GM19238 (cell line): Measurements from ENCODE around the gene ADAMTS18.
"Not testable (repeated sequence)": the region's sequence is repeated elsewhere in the genome, so short reads cannot be mapped to it uniquely, and the experiment has no call there.

Experiments used
- DNase-seq: peaks from one replicate; pipeline ENCODE4 v3.0.0; 2011; ENCODE audit warnings: low spot score; ENCODE audit not compliant: insufficient read length

Gene ADAMTS18

GRCh38 chr16:77282345-77282744 is 152.5 kb downstream of the ADAMTS18 start:
- no peak for DNase-seq

DNA sequence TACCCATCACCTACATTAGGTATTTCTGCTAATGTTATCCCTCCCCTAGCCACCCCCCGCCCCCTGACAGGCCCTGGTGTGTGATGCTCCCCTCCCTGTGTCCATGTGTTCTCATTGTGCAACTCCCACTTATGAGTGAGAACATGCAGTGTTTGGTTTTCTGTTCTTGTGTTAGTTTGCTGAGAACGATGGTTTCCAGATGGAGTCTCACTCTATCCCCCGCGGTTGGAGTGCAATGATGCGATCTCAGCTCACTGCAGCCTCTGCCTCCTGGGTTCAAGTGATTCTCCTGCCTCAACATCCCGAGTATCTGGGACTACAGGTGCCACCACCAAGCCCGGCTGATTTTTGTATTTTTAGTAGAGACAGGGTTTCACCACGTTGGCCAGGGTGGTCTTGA is 155.5 kb downstream of the ADAMTS18 start:
- DNase-seq = not testable (repeated sequence)

DNA sequence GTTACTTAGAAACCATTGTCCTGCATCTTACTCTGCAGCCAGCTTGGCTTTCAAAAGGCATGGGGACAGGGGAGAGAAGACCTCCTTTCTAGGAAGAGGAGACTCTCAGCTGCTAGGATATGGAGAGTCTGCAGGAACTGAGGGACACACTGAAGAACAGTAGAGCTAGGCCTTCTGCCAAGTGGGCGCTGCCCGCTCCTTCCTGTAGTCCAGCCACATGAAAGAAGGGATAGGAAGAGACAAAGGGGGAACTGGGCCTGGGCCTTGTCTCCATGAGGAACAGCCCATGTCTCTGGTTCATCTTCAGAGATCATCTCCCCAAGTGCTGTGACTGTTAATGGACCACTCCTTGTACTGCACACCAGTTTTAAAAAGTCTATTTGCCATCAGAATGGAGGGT is 157.3 kb downstream of the ADAMTS18 start:
- no peak for DNase-seq

GRCh38 chr16:77277141-77277540 is 157.7 kb downstream of the ADAMTS18 start:
- DNase-seq = no peak

DNA sequence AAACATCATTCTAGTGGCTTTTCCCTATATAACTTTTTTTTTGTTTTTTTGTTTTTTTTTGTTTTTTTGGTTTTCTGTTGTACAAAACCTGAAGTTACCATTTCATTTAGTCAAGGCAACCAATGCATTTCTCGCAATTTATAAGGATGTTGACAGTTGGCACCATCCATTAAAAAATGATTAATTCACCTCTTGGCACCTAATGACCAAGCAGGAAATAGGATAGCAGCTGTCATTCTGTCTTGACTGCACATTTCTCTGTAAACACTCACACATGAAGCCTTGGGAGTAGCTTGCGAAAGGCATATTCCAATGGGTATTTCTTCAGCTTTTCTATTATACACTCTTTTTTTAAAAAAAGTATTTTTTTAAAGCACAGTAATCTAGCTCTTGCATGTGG is 158.2 kb downstream of the ADAMTS18 start:
- DNase-seq = no peak

GRCh38 chr16:77275303-77275702 is 159.5 kb downstream of the ADAMTS18 start:
- DNase-seq = not testable (repeated sequence)

- DNase-seq = no peak
Observed at GRCh38 chr16:77273815-77274214, 161.0 kb downstream of the ADAMTS18 start.

DNA sequence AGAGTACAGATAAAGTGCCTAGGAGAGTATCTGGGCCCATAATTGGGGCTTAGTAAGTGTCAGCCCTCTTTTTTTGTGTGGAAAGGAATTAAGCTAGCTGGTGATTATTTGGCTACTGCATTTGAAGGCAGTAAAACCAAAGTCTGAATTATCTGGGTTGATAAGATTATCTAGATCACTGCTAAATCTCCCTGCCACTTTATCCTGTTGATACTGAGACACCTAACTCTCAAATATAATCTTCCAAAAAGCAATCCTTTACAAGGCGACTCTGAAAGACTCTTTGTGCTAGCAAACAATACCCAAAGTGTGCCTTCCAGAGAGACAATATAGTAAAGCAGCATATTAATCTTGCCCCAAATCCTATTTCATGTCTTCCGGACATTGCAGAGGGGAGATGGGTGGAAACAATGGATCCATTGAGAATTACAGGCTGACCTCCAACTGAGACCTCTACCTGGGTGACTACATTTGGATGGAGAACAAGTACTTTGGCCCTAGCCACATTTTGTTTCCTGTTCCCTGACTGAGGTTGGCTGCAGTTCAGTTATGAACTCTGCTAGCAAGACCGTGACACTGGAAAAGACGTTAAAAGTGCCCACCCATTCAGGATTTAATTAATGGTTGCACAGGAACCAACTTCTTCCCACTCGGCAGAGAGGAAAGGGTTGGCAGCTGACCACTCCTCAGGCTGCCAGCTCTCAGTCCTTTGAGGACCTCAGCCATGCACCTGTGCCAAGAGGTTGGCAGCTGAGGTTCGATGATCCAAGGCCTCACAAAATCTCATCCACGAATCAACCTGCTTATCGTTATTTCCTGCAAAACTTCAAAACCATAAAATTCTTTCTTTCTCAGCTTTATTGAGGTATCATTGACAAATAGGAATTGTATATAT is 163.1 kb downstream of the ADAMTS18 start:
- DNase-seq = no peak

GRCh38 chr16:77266185-77266584 is 168.6 kb downstream of the ADAMTS18 start:
- DNase-seq = not testable (repeated sequence)

- no peak for DNase-seq
Observed at GRCh38 chr16:77262971-77263370, 171.9 kb downstream of the ADAMTS18 start.

GRCh38 chr16:77250400-77250799 is 184.4 kb downstream of the ADAMTS18 start:
- DNase-seq = no peak

DNA sequence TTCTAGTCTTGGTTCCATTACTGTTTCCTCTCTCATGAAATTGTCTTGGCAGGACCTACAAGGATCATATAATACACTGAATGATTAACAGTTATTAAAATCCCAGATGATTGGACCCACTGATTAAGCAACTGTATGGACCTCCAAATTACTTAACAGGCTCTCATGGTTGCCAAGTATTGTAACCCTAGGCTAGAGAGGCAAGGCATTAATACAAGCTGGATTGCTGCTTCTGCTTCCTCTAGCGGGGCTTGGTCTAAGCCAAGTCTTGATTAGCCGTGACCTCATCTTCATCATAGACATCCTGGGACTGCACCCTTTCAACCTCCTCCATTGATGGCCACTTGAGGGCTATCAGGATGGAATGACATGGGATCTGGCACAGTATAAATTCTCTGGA is 188.7 kb downstream of the ADAMTS18 start:
- no peak for DNase-seq

DNA sequence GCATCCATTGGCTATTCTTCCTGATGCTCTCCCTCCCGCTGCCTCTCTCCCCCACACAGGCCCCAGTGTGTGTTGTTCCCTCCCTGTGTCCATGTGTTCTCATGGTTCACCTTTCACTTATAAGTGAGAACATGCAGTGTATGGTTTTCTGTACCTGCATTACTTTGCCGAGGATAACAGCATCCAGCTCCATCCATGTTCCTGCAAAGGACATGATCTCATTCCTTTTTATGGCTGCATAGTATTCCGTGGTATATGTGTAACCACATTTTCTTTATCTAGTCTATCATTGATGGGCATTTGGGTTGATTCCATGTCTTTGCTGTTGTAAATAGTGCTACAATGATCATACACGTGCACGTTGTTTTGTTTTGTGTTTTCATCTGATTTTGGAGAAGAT is 192.4 kb downstream of the ADAMTS18 start:
- DNase-seq = not testable (repeated sequence)

GRCh38 chr16:77238593-77238992 is 196.2 kb downstream of the ADAMTS18 start:
- DNase-seq = no peak

DNA sequence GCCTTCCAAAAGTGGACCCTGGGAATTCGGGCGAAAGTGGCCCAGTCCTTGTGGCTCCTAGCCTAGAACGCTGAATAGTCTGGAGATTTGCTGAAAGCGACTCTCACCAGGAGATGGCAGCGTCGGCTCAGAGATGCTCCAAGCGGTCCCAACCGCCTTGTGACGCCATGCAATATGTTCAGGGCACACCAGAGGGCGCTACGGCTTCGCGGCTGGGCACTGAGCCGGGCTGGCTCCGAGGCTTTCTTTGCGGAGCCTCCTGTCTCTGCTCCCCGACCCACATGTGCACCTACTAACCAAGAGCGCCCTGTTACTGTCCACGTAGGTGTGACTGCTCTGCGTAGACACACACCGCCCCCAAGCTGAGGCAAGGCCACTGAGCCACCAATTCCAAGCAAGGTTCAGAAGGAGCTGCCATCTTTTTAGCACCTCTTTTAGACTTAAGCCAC is 198.7 kb downstream of the ADAMTS18 start:
- DNase-seq = peak; percentile 69

DNA sequence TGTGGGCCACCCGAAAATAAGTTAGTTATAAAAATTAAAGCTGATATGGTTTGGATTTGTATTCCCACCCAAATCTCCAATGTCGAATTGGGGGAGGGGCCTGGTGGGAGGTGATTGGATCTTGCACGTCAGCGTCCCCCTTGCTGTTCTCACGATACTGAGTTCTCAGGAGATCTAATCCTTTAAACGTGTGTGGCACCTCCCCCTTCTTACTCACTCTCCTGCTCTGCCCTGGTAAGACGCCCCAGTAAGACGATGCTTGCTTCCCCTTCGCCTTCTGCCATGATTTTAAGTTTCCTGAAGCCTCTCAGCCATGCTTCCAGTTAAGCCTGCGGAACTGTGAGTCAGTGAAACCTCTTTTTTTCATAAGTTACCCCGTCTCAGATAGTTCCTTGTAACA is 200.2 kb downstream of the ADAMTS18 start:
- DNase-seq = no peak

DNA sequence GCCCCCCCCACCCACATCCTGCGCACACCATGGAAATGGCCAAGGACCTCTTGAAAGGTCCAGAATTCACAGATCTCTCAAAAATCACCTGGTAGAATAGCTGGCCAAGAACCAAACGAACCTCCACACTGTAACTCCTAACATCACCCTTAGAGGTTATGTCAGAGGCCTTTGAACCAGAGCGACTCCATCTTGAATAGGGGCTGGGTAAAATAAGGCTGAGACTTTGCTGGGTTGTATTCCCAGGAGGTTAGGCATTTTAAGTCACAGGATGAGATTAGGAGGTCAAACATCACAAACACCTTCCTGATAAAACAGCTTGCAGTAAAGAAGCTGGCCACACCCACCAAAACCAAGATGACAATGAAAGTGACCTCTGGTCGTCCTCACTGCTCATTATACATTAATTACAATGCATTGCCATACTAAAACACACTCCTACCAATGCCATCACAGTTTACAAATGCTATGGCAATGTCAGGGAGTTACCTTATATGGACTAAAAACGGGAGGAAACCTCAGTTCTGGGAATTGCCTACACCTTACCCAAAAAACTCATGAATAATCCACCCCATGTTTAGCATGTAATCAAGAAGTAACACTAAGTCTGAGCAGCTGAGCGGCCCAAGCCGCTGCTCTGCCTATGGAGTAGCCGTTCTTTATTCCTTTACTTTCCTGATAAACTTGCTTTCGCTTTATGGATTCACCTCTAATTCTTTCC is 200.9 kb downstream of the ADAMTS18 start:
- DNase-seq = no peak
